HepG2 (cell line): ENCODE data around the gene ZNF132. TPM values are rescaled to one million over a fixed set of nuclear protein-coding genes. Genes with fewer than 3 reads are reported as not detected.

Experiments
- ATAC-seq: fragments of 200-7000 bp; cut with Tn5 transposase; 3 replicates; pipeline ENCODE4 v1.9.1; 2020; ENCODE audit warnings: mild to moderate bottlenecking, moderate library complexity
- BruUV-seq: library from RNA; stranded (reverse); fragments of 400-500 nt; replicated peaks from 2 replicates; lab custom pipeline; 2021; lab: Mats Ljungman, UMichigan
- CTCF ChIA-PET: fragments of 300-600 bp; formaldehyde crosslinking; extraction: SDS; loops from one replicate; lab custom pipeline; 2021; ENCODE audit warnings: low total read pairs, inconsistent platforms, low intra/inter-chr PET ratio; lab: Yijun Ruan, JAX
- POLR2A ChIA-PET: fragments of 350-600 bp; sonication (Branson Sonifier 250); formaldehyde crosslinking; loops from one replicate; lab custom pipeline; 2020; ENCODE audit warnings: antibody characterized with exemption, inconsistent platforms; lab: Yijun Ruan, JAX
- DNase-seq: peaks from one replicate; pipeline ENCODE4 v3.0.0-alpha.2; 2015; ENCODE audit warnings: low spot score
- FAIRE-seq: peaks from 3 replicates; lab custom pipeline; 2011; peaks lifted over from hg19 to GRCh38; lab: Jason Lieb, UNC
- H2AFZ ChIP-seq: one replicate; pipeline ENCODE4 v1.6.1; 2011; ENCODE audit warnings: low read length, inconsistent platforms
- H3K27ac ChIP-seq: fragments of 300-600 bp; 3 replicates; pipeline ENCODE4 v1.8.0; 2011; ENCODE audit warnings: mixed run types, mild to moderate bottlenecking, mixed read lengths, low read length, inconsistent platforms; ENCODE audit not compliant: insufficient read depth; ENCODE audit errors: extremely low read length
- H3K27me3 ChIP-seq, 2 experiments: fragments of 200-600 bp in 1 of 2; 2 replicates in 1 of 2; 3 replicates in 1 of 2; pipeline versions ENCODE4 v1.6.0 to v1.8.0; 2011; ENCODE audit warnings: low read length in 2 of 2, mild to moderate bottlenecking in 2 of 2, moderate library complexity in 2 of 2, inconsistent platforms in 1 of 2; ENCODE audit not compliant: insufficient read depth in 2 of 2, control insufficient read depth in 1 of 2
- H3K36me3 ChIP-seq, 2 experiments: fragments of 200-600 bp in 1 of 2; replicated peaks in 1 of 2; 2 replicates in 1 of 2; 3 replicates in 1 of 2; pipeline versions ENCODE4 v1.5.1 to v1.8.0; 2011; ENCODE audit warnings: low read length in 2 of 2, inconsistent platforms in 1 of 2; ENCODE audit not compliant: insufficient read depth in 2 of 2, control insufficient read depth in 1 of 2
- H3K4me1 ChIP-seq: 2 replicates; pipeline ENCODE4 v1.5.1; 2012; ENCODE audit warnings: low read length, inconsistent platforms; ENCODE audit not compliant: insufficient read depth
- H3K4me2 ChIP-seq: 2 replicates; pipeline ENCODE4 v1.6.0; 2011; ENCODE audit warnings: low read depth, low read length, inconsistent platforms
- H3K4me3 ChIP-seq, 3 experiments: fragments of 200-600 bp in 1 of 3; sonication (generic), shearing (Covaris generic) in 1 of 3; replicated peaks in 1 of 3; 2 replicates each; pipeline ENCODE4 v1.5.1; 2011 to 2016; ENCODE audit warnings: low read length in 3 of 3, inconsistent platforms in 2 of 3, low read depth in 2 of 3, mild to moderate bottlenecking in 2 of 3, control low read depth in 1 of 3, mixed read lengths in 1 of 3; ENCODE audit not compliant: insufficient read depth in 1 of 3
- H3K79me2 ChIP-seq: one replicate; pipeline ENCODE4 v1.6.1; 2011; ENCODE audit warnings: low read length, inconsistent platforms; ENCODE audit not compliant: insufficient read depth
- H3K9ac ChIP-seq: 2 replicates; pipeline ENCODE4 v1.6.0; 2011; ENCODE audit warnings: mild to moderate bottlenecking, low read depth, low read length, inconsistent platforms; ENCODE audit not compliant: insufficient read depth
- H3K9me3 ChIP-seq: 2 replicates; pipeline ENCODE4 v1.5.1; 2012; ENCODE audit warnings: mild to moderate bottlenecking, low read length
- H4K20me1 ChIP-seq: 2 replicates; pipeline ENCODE4 v1.6.0; 2011; ENCODE audit warnings: inconsistent platforms, mild to moderate bottlenecking, low read length, moderate library complexity; ENCODE audit not compliant: insufficient read depth
- ATF5 ChIP-seq: sonication (generic); formaldehyde crosslinking; IDR thresholded peaks from 2 replicates; pipeline ENCODE4 v1.4.0; 2020; ENCODE audit warnings: mild to moderate bottlenecking, low read depth, missing genetic modification reagents
- ETS1 ChIP-seq: sonication (generic); formaldehyde crosslinking; IDR thresholded peaks from 2 replicates; pipeline ENCODE4 v1.4.0; 2020; ENCODE audit warnings: missing genetic modification reagents
- ETV5 ChIP-seq: IDR thresholded peaks from 2 replicates; pipeline ENCODE4 v1.6.1; 2018; ENCODE audit warnings: missing biosample characterization, missing genetic modification reagents, inconsistent platforms, borderline replicate concordance
- FOXJ3 ChIP-seq: sonication (generic); formaldehyde crosslinking; IDR thresholded peaks from 2 replicates; pipeline ENCODE4 v1.4.0; 2020; ENCODE audit warnings: missing genetic modification reagents, mild to moderate bottlenecking, borderline replicate concordance
- HIC2 ChIP-seq: sonication (generic); formaldehyde crosslinking; IDR thresholded peaks from 2 replicates; pipeline ENCODE4 v1.9.0; 2022; ENCODE audit warnings: low read depth, missing genetic modification reagents
- JUN ChIP-seq: sonication (generic); formaldehyde crosslinking; IDR thresholded peaks from 2 replicates; pipeline ENCODE4 v1.4.0; 2020; ENCODE audit warnings: mild to moderate bottlenecking, missing genetic modification reagents
- NFE2L1 ChIP-seq: sonication (generic); formaldehyde crosslinking; IDR thresholded peaks from 2 replicates; pipeline ENCODE4 v1.4.0; 2020; ENCODE audit warnings: missing genetic modification reagents, mild to moderate bottlenecking, borderline replicate concordance
- PHF5A ChIP-seq: IDR thresholded peaks from one replicate; pipeline ENCODE4 v1.6.1; 2018; ENCODE audit warnings: low read depth, missing genetic modification reagents; ENCODE audit not compliant: unreplicated experiment
- PRMT3 ChIP-seq: sonication (generic); formaldehyde crosslinking; IDR thresholded peaks from 2 replicates; pipeline ENCODE4 v1.8.1; 2022; ENCODE audit warnings: low read depth, mild to moderate bottlenecking, moderate library complexity, missing genetic modification reagents, borderline replicate concordance
- SCMH1 ChIP-seq: sonication (generic); formaldehyde crosslinking; IDR thresholded peaks from 2 replicates; pipeline ENCODE4 v1.9.0; 2021; ENCODE audit warnings: missing genetic modification reagents, mild to moderate bottlenecking, borderline replicate concordance
- SOX13 ChIP-seq, 3 experiments: fragments of 450-650 bp in 1 of 3; sonication (generic) in 1 of 3; formaldehyde crosslinking in 1 of 3; IDR thresholded peaks in 2 of 3; conservative IDR thresholded peaks in 1 of 3; 2 replicates each; pipeline versions ENCODE4 v1.5.0 to v1.6.1; 2016 to 2020; ENCODE audit warnings: antibody characterized with exemption in 1 of 3, mild to moderate bottlenecking in 1 of 3, missing compliant biosample characterization in 1 of 3, missing genetic modification reagents in 1 of 3, moderate library complexity in 1 of 3
- SSRP1 ChIP-seq: IDR thresholded peaks from 2 replicates; pipeline ENCODE4 v1.6.1; 2016; ENCODE audit warnings: control low read depth
- TBP ChIP-seq: sonication (generic); formaldehyde crosslinking; IDR thresholded peaks from 2 replicates; pipeline ENCODE4 v1.5.0; 2020; ENCODE audit warnings: missing genetic modification reagents
- ZBTB14 ChIP-seq: sonication (generic); formaldehyde crosslinking; IDR thresholded peaks from 2 replicates; pipeline ENCODE4 v1.4.0; 2020; ENCODE audit warnings: missing genetic modification reagents
- ZNF441 ChIP-seq: sonication (generic); formaldehyde crosslinking; IDR thresholded peaks from 2 replicates; pipeline ENCODE4 v1.7.0; 2021; ENCODE audit warnings: missing genetic modification reagents, borderline replicate concordance
- ZNF563 ChIP-seq: sonication (generic); formaldehyde crosslinking; IDR thresholded peaks from 2 replicates; pipeline ENCODE4 v1.8.0; 2022; ENCODE audit warnings: mild to moderate bottlenecking, moderate library complexity, missing genetic modification reagents
- in situ Hi-C: cut with HindIII; loops from 2 replicates; pipeline ENCODE4 v1.10.0; 2017; ENCODE audit warnings: low pct_unique_long_range_greater_than_20kb; ENCODE audit not compliant: extremely low pct_ligation_motif_present
- intact Hi-C: fragments of 100-400 bp; cut with micrococcal nuclease; formaldehyde crosslinking; loops from one replicate; pipeline ENCODE4 v1.10.0; 2022; ENCODE audit not compliant: unreplicated experiment
- polyA plus RNA-seq, 8 experiments: library from polyadenylated mRNA; depleted of rRNA in 3 of 8; stranded (reverse) in 7 of 8; unstranded in 1 of 8; fragments of >200 nt; fragmentation: Illumina TruSeq in 4 of 8; extraction: Trizol in 4 of 8; gene quantifications; 2 replicates each; pipeline versions ENCODE4 v1.2.1 to v1.2.3, GENCODE V29; 2011 to 2016; ENCODE audit warnings: low read depth in 4 of 8, missing spikeins in 1 of 8, mixed read lengths in 1 of 8; ENCODE audit not compliant: insufficient read depth in 1 of 8
- total RNA-seq, 5 experiments: library from RNA; depleted of rRNA; stranded (reverse); fragments of >200 nt; fragmentation: Illumina TruSeq; extraction: Trizol; gene quantifications; 2 replicates each; pipeline ENCODE4 v1.2.3, GENCODE V29; 2016; ENCODE audit warnings: low read depth in 1 of 5

ZNF132 gene
- total and polyA plus RNA-seq, 2 of the 13 experiments (the other 11 are each of a cell fraction or from before 2014, with no cell fraction given), result not detected

GRCh38 chr19:58429745-58430144 is 10.2 kb downstream of the ZNF132 start:
- no peaks in the 10 kb centered on the region for H3K9me3 ChIP-seq
- H3K36me3 ChIP-seq, result no peaks in the 10 kb centered on the region
- no peaks in the 10 kb centered on the region for H3K27me3 ChIP-seq
- no peak overlapping the region for H3K9ac ChIP-seq
- no peaks in the 10 kb centered on the region for H3K4me1 ChIP-seq
- no peak overlapping the region for H3K4me2 ChIP-seq
- no peaks in the 10 kb centered on the region for H4K20me1 ChIP-seq
- POLR2A ChIA-PET, result no interaction called here
- no peak overlapping the region for H2AFZ ChIP-seq
- H3K79me2 ChIP-seq, result no peaks in the 10 kb centered on the region
- no peak for DNase-seq
- intact Hi-C loops, result no loop called here
- no TSS peak for BruUV-seq
- no peak for FAIRE-seq
- TF ChIP-seq NFE2L1 (no peak), ETS1 (no peak), PRMT3 (no peak), TBP (CRISPR knock-in tag) (no peak), PHF5A (CRISPR knock-in tag) (no peak), SCMH1 (no peak), ETV5 (no peak), SSRP1 (CRISPR knock-in tag) (no peak), FOXJ3 (CRISPR knock-in tag) (no peak), HIC2 (CRISPR knock-in tag) (no peak), ZBTB14 (no peak), ATF5 (CRISPR knock-in tag) (no peak), JUN (CRISPR knock-in tag) (no peak), ZNF563 (no peak), SOX13 (IDR thresholded peaks at IDR 0.05) (no peak), SOX13 (CRISPR knock-in tag; conservative IDR thresholded peaks at IDR 0.05 in 1 of 2, IDR thresholded peaks at IDR 0.05 in 1 of 2) (no peak), ZNF441 (CRISPR knock-in tag) (no peak)
- ATAC-seq, result no peak
- CTCF ChIA-PET, result no interaction called here
- no peak overlapping the region for H3K4me3 ChIP-seq
- in situ Hi-C loops, result no loop called here
- H3K27ac ChIP-seq, result no peak overlapping the region
